ENCODE measurements around the gene MBNL1.

MBNL1 gene

DNA sequence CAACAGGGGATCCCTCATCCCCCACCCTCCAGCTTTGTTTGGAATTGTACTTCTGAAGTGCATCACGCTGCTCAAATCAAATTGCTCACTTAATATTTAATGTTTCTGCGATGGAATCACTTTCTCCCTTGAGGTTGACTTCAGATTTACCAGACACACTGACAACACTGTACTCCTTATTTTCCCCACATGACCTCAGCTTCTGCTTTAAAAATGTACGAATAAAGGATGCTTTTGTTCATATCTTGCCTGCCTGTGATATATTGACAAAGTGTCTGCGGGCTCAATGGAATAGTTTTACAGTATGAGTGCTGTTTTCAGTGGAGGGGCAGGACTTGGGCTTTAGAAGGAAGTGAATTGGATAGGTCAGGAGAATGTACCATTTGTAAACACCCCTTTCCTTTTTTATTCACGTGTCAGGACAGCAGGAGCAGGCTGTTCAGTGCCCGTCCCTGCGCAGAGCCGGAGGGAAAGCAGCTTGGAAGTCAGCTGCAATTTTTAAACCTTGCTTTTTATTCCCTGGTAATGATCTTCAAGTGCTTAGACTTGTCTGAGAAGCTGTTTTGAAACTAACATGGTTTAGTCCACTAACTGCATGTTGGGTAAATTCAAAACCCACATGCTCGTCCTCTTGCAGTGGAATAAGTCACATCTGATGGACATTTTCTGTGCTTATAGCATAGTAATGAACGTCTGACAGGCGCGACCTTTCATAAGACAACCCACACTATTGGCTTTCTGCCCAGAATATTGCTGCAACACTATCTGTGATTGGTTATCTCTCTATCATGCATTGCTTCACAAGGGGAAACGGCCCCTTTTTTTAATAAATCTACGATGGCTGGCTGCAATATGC lies 29.9 kb downstream of the MBNL1 start:
- DNase-seq (ENCODE audit: low read depth), result no peak

DNA sequence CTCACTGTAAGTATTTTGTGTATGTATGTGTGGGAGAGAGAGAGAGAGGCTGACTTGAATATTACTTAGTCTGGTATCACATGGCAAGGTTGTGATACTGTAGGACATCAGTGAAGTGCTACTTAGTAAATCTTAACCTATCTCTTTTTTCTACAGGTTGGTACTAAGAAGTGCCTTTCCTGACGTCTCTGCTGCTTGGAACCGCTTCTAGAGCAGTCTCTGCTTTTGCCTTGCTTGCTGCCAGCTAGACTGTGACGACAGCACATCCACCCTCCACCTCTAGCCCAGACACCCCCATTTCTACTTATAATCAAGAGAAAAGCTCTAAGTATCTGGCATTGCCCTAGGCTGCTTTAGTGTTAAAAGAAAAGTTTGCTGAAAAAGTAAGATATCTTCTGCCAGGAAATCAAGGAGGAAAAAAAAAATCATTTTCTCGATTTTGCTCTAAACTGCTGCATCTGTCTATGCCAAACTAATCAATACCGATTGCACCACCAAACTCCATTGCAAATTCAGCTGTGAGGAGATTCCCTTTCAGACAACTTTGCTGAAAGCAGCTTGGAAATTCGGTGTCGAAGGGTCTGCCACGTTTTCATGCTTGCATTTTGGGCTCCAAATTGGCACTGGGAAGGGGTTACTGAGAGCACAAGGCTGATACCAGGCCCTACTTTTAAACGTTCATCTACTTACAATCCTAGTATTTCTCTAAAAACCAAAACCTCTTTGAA lies 30.7 kb downstream of the MBNL1 start:
- DNase-seq (ENCODE audit: low read depth), result no peak

DNA sequence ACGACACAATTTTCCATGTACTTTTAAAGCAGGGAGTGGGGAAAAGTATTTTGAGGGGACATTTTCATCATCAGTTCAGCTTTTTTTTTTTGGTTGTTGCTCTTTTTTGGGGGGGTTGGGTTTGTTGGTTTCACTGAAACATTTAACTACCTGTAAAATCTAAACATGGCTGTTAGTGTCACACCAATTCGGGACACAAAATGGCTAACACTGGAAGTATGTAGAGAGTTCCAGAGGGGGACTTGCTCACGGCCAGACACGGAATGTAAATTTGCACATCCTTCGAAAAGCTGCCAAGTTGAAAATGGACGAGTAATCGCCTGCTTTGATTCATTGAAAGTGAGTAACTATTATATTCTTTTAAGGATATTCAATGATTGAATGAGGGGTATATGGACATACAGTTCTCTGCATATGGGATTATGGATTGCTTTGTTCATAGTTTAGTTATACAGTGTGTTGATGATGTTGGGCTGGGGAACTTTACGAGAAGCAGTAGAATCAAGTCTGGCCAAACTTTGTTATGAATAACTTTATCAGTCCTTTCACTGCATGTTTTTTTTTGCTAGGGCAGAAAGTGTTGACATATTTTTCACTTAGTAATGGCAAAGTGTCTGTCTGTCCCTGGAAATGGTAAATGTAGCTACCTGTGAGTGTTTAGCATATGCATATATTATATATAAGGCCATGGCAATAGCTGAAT lies 31.5 kb downstream of the MBNL1 start:
- no peak for DNase-seq (ENCODE audit: low read depth)

DNA sequence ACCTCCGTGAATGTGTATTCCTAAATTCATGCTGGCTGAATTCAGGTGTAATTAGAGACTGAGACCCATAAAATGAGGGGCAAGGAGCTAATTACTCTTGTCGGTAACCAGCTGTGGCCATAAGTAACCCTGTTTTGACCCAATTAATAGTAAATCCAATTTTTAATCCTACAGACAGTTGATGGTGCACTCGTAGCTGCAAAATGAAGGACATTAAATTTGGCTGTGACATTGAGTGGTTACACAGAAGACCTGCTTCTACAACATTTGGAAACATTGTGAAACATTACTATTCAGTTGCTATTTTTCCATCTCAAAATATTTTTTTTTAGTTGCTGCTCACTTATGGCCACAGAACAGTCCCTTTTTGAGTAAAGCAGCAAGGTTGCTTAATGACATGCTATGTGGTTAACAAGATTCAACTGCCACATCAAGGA lies 33.0 kb downstream of the MBNL1 start:
- DNase-seq (ENCODE audit: low read depth), result no peak

DNA sequence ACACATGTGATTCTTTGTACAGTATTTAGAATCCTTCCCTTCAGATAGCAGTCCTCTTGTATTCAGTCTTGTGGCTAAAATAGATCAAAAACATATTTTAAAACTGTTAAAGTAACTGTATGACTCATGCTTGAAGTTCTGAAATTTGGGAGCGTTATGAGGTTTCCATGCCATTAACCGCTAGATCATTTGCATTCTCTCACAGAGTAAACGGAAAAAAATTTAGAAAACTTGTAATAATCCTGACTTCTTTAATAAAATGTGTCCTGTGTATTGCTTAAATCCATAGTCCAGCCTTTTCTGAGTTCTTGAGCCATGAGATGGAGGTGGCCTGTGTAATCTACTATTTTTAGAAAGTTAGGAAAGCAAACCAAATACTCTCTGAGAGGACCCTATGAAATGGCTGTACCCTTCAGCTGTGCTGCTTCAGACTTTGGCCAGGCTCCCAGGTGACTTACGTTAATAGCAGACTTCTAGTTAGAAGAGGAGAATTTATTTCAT lies 33.8 kb downstream of the MBNL1 start:
- DNase-seq (ENCODE audit: low read depth), result no peak

DNA sequence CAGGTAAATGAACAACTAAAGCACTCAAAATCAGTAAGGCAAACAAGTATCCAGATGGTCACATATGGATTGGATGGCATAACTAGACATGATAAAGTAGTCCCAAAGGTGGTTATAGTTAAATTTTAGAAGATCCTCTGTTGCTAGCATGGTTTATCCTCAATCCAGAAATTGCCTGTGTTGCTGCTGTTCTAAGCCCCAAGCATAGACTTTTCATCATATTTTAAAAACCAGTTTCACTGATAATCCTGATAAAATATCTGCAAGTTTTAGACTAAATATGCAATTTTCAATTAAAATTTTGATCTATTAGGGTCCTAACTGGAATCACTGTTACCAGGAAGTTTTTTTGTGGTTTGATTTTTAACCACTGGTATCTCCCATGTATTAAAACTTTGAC lies 35.4 kb downstream of the MBNL1 start:
- no peak for DNase-seq (ENCODE audit: low read depth)

DNA sequence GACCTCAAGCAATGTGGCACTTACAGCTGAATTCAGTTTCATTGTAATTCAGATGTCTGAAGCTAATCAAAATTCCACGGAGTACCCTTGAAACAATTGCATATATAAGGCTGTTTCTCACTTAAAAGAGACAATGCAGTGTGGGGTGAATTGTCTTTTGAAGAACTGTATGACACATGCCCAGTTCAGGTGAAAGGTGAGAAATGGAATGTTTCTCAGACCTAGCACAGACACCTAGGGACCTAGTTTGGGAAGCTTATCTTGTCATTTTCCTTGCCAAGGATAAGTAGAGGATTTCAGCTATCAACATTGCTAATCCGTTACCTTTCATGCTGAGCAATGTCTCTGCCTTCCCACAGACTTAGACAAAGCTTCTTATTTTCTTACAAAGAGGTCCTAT lies 36.3 kb downstream of the MBNL1 start:
- DNase-seq (ENCODE audit: low read depth), result no peak

DNA sequence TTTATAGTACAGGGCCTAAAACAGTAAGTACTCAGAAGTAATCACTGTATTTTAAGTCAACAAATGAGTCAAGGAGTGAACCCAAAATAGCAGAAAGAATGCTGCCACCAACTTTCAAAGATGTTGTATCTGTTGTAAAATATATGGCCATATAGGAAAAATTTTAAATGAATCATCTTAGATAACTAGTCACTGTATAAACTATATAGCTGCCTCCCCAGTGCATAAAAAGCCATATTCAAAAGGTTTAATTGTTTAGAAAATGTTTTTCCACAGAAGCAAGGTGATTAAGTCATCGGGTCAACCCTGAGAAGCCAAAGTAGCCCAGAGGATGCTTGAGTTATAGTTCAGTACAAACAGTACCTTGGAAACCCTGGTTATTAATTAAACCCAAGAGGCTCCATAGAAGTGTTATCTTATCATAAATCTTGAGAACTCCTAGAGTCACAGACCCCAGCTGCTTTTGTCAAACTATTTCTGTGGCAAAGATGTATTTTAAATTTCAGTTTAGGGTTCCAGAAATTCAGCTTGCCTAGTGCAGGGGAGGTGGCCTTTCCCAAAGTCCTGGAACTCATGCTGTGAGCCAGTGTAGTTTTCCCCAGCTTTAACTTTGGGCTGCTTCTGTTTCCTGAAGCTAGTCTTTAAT lies 39.2 kb downstream of the MBNL1 start:
- DNase-seq (ENCODE audit: low read depth), result no peak

DNA sequence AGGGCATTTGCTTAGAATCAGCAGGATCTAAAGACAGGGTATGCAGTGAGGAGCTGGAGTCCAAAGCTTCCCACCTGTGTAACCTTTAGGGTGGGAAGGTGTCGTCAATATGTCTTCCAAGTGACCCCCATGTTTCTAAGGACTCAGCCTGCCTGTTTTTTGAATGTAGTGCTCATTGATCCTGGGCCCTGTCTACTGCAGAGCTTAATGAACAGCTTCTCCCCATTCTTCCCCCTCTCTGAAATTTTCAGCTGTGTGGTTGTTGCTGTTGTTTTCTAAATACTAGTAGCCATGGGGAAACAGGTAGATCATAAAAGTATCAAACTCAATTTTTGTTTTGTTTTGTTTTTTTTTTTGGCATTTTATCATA lies 39.7 kb downstream of the MBNL1 start:
- no peak for DNase-seq (ENCODE audit: low read depth)

DNA sequence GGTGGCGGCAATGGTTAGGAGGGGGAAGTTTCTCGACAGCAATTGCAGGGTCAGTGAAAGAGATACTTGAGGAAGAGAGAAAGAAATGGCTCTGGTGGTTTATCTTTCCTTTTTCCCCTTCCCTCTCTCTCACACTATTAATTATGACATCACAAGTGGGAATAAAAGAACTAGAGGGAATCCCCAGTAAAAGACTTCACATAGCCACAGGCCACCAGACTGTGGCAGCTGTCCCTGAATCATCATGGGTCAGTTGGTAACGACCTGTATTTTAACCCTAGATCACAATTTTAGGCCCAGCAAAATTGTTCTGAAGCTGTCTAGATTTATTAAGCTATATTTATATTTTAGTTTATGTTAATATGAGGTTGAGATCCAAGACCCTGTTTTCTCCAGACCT lies 40.3 kb downstream of the MBNL1 start:
- DNase-seq (ENCODE audit: low read depth), result no peak

DNA sequence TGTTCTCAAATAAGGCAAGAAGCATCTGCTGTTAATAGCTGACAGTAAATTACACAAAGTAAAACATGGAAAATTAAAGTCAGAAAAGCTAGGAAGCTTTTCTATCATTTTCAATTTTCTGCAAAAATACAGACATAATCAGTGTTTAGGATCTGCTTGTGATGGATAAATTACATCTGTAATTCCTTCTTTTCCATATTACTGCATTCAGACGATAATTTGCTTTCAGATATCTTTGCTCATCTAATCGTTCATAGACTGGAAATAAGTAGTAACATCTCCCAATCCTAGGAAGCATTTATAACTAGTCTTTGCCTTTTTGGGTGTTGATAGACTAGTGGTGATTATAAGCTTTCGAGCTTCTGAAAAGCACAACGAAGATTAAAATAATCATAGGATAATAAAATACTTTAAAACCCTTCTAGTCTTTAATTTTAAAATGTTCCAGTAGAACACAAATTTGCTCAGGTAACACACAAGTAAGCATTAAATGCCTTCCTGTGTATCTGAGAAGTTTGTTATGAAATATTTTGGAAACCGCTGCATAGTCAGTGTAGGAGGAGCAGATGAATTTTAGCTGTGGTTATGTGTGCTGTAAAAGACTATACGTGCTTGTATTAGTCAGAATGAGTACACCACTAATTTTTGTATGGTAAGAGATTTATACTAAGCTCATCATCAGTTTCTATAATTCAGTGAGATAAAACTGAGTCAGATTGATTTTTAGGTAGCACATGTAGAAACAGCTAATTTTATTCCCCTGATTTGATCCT lies 41.0 kb downstream of the MBNL1 start:
- no peak for DNase-seq (ENCODE audit: low read depth)

DNA sequence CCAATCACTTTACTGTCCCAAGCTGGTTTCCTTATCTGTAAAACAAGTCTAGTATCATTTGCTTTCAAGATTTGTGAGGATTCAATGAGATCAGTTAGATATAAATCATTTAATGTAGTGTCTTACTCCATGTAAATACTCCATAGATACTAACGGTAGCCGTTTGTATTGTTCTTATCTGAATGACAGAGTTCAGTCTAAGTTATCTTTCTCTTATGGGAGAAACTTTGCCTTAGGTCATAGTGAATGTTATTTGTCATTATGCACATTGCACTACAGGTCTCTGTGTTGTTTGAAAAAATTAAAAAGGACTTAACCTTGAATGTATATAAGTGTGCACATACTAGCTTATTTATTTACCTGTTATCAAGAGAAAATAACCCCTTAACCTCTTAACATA lies 44.7 kb downstream of the MBNL1 start:
- DNase-seq (ENCODE audit: low read depth), result no peak

DNA sequence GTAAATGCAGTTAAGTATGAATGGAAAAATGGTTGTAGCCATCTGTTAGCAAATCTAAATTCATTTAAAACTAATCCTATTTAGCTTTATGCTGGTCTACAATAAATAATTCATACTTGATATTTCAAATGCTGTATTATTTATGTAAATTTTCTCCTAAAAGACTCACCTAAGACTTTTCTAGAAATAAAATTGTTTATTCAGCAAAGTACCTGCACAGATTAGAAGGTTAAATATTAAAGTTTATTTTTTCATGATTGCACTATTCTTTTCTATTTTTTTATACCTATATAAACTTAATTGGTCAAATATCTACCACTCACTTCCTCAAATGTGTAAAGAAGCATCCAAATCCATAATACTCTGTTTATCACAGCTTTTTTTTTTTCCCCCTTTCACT lies 45.2 kb downstream of the MBNL1 start:
- DNase-seq (ENCODE audit: low read depth), result no peak

DNA sequence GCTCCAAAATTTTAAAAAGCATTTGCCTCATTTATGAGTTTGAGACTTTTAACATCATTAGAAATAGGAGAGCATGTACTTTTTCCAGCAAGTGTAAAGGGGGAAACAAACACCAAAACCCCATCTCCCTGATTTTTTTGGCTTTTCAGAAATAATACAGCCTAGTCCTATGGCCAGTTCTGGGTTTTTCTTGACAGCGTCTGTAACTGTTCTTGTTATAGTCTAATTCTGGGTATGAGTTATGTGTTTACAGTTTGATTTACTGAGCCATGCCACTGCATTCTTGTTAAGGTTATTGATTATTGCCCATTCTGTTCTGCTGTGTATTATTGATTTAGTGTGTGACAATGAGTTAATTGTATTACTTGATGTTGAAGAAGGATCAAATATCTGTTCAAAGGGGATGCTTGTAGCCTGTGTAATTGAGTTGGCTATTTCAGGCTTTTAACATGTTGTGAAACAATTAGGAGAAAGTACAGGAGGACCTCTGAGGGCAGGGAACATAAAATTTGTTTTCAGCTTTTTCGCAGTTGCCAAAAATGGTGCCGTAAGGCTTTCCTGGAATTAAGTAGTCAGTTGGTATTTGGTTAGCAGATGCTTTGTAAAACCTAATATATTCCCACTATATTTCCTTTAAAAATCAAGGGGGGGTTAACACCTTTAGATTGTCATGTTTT lies 46.1 kb downstream of the MBNL1 start:
- no peak for DNase-seq (ENCODE audit: low read depth)

DNA sequence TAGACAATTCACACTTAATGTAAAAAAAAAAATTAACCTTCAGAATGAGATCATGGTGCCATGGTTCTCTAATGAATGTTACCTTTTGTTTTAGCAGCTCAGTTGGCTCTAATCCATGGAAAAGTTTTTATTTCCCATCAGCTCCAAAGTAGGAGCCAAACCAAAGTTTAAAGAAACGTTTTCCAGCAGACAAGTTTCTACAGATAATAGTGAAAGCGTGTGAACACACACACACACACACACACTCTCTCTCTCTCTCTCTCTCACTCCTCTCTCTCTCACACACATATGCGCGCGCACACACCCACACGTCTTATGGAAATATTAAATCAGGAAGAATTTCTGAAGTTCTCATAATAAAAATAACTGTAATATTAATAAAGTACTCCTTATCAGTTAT lies 46.9 kb downstream of the MBNL1 start:
- no peak for DNase-seq (ENCODE audit: low read depth)

DNA sequence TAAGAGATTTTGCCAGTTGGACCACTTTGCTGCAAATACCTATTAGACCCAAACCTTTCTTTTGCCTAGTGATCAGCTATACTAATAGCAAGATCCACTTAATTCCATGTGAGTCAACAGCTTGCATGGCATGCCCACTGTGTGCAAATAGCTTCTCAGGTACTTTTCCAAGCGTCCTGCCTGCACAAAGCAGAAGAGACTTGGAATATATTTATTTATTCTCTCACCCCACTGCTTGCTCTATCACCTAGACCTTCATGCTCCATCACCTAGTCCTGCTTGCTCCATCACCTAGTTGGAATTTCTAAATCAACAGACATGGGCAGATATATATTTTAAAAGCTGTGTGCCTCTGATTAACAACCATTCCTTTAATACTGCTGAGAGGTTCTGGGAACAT lies 47.6 kb downstream of the MBNL1 start:
- no peak for DNase-seq (ENCODE audit: low read depth)

DNA sequence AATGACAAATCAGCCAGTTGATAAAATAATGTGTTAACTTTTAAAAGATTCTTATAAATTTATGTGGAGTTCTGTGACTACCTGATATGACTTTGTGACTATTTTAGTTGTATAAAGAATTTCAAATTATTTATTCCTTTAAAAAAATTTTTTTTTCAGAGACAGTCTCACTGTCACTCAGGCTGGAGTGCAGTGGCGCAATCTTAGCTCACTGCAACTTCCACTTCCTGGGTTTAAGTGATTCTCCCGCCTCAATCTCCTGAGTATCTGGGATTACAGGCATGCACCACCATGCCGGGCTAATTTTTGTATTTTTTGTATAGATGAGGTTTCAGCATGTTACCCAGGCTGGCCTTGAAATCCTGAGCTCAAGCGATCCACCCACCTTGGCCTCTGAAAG lies 48.5 kb downstream of the MBNL1 start:
- DNase-seq (ENCODE audit: low read depth), result no peak

DNA sequence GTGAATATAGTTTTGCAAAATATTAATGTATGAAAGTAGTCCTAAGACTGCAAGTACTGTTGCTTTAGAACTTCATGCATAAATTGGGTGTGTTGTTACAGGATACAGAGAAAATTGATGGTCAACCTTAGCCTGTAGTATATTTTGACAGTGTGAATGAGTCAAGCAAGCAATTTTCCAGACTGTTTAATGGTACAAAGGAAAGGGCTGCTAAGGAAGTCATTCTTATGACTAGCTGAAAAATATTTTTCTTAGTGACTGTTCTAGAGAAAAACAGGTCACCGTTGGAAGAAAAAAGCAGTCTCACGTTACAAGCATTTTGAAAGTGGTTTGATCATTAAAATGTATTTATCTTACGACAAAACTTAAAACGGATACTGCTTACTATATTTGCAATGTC lies 49.2 kb downstream of the MBNL1 start:
- no peak for DNase-seq (ENCODE audit: low read depth)

DNA sequence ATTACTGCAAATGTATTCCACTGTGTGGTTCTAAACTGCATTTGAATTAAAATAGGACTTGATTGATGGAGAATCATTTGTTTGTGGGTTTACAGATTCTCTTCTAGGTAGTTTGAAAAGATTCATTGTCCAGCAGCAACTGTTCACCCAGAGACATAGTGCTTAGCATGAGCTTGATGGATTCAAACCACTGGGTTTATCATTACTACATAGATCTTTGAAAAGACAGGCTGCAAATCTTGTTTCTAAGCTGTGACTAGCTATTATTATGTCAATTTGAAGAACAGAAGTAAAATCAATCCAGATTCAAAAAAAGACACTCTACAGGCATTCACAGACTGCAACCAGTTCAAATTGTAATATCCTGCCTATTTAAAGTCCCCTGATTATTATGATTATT lies 49.8 kb downstream of the MBNL1 start:
- no peak for DNase-seq (ENCODE audit: low read depth)

DNA sequence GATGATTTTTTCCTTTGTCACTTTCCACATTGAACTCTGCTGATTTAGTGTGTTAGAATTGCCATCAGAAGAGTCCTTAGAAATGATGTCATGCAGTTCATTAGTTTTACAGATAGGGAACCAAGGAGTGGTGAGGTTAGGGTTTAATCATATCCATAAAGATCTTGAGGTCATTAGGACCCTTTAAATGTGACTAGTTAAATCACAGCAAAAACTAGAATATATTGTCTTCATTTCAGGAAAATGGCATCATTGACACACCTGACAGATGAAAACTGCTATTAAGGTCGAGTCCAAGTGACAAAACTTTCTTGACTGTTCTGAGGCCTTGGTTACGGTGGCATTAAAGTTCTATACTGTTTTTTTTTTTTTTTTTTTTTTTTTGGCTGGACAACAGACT lies 50.5 kb downstream of the MBNL1 start:
- no peak for DNase-seq (ENCODE audit: low read depth)
